Mucosa of descending colon (tissue), 3 donors: ENCODE data around the gene GNAT2. TPM values are rescaled to one million over a fixed set of nuclear protein-coding genes. Genes with fewer than 3 reads are reported as not detected.

Experiments used
- ATAC-seq: fragments of 200-7000 bp; cut with Tn5 transposase; one replicate; pipeline ENCODE4 v1.9.1; 2020; ENCODE audit warnings: mild to moderate bottlenecking, moderate library complexity
- DNase-seq, 3 donors: peaks; one replicate each; pipeline ENCODE4 v3.0.0-alpha.2; 2020
- H3K36me3 ChIP-seq: fragments of 200-600 bp; one replicate; pipeline ENCODE4 v1.8.0; 2021; ENCODE audit warnings: low read depth, mild to moderate bottlenecking
- H3K4me1 ChIP-seq: fragments of 200-600 bp; one replicate; pipeline ENCODE4 v1.8.0; 2021; ENCODE audit warnings: low read depth, mild to moderate bottlenecking
- H3K4me3 ChIP-seq: fragments of 200-600 bp; one replicate; pipeline ENCODE4 v1.8.0; 2021; ENCODE audit warnings: mild to moderate bottlenecking
- H3K9me3 ChIP-seq: fragments of 200-600 bp; one replicate; pipeline ENCODE4 v1.8.0; 2021; ENCODE audit warnings: mild to moderate bottlenecking
- CTCF ChIP-seq: fragments of 200-600 bp; IDR thresholded peaks from one replicate; pipeline ENCODE4 v1.8.0; 2022; ENCODE audit warnings: antibody characterized with exemption, mild to moderate bottlenecking
- intact Hi-C, 2 donors: fragments of 100-400 bp; cut with DNase I in 1 of 2; cut with micrococcal nuclease in 1 of 2; formaldehyde crosslinking; loops; one replicate each; pipeline versions ENCODE4 v1.11.0 to v1.11.1; 2022; cut with DNase I, micrococcal nuclease
- total RNA-seq, 3 donors: library from RNA; stranded (reverse); fragmentation: NEBNext Ultra II Directional in 2 of 3; extraction: Animal tissue kit (Norgen Biotek cat#: 25700) in 2 of 3; gene quantifications; one replicate each; pipeline versions ENCODE4 v1.2.1 to v1.2.4, GENCODE V29; 2021 to 2023
- donor health status: DM: no; HTN: no; CAD: no; lungs with moderate emphysema.
- donor health status: DM: no; HTN: no; CAD: no.
- donor health status: DM: no; HTN: yes; CAD: no.

The GNAT2 gene
- total RNA-seq, 3 donors from 2014 or later: not detected

- Histone ChIP-seq H3K4me3 (no peak overlapping the region), H3K36me3 (no peaks in the 10 kb centered on the region), H3K9me3 (no peaks in the 10 kb centered on the region), H3K4me1 (peaks cover 21% of the 10 kb centered on the region)
- no peak for ATAC-seq
- DNase-seq: no peak
- no peak for TF ChIP-seq CTCF
- intact Hi-C loops: no loop called here
Measured at GRCh38 chr1:109622137-109622892, 2.9 kb upstream of the GNAT2 start.

- no peaks in the 10 kb centered on the region for H3K9me3 ChIP-seq
- no peak overlapping the region for H3K4me3 ChIP-seq
- H3K36me3 ChIP-seq: no peaks in the 10 kb centered on the region
- ATAC-seq (no peak), DNase-seq (peak in 1 of 3 donors; percentile 46)
- intact Hi-C loops: no loop called here
- H3K4me1 ChIP-seq: peaks cover 21% of the 10 kb centered on the region
- TF ChIP-seq CTCF: no peak
Measured at GRCh38 chr1:109621379-109622136, 2.1 kb upstream of the GNAT2 start.

GRCh38 chr1:109620841-109621286, 1.4 kb upstream of the GNAT2 start:
- peak; percentile 83 for ATAC-seq
- Histone ChIP-seq H3K36me3 (no peaks in the 10 kb centered on the region), H3K4me1 (peaks cover 21% of the 10 kb centered on the region), H3K9me3 (no peaks in the 10 kb centered on the region), H3K4me3 (peak overlapping the region; percentile 38)
- peak; percentile 94 to 98 (median 95) for DNase-seq
- intact Hi-C loops: no loop called here
- TF ChIP-seq CTCF: no peak

GRCh38 chr1:109620401-109620791, 980 bp upstream of the GNAT2 start:
- peaks cover 21% of the 10 kb centered on the region for H3K4me1 ChIP-seq
- no peaks in the 10 kb centered on the region for H3K9me3 ChIP-seq
- DNase-seq: peak; percentile 49 to 67 (median 63)
- no peaks in the 10 kb centered on the region for H3K36me3 ChIP-seq
- no peak for TF ChIP-seq CTCF
- ATAC-seq: peak; percentile 33
- intact Hi-C loops: no loop called here
- peak overlapping the region; percentile 38 for H3K4me3 ChIP-seq

- ATAC-seq (peak; percentile 13), DNase-seq (no peak)
- Histone ChIP-seq H3K4me1 (peaks cover 21% of the 10 kb centered on the region), H3K9me3 (no peaks in the 10 kb centered on the region), H3K4me3 (peak overlapping the region; percentile 38), H3K36me3 (no peaks in the 10 kb centered on the region)
- intact Hi-C loops: no loop called here
- no peak for TF ChIP-seq CTCF
Measured at GRCh38 chr1:109618661-109619575, 498 bp downstream of the GNAT2 start.
